ENCODE data around the gene NLGN2.

Gene NLGN2

DNA sequence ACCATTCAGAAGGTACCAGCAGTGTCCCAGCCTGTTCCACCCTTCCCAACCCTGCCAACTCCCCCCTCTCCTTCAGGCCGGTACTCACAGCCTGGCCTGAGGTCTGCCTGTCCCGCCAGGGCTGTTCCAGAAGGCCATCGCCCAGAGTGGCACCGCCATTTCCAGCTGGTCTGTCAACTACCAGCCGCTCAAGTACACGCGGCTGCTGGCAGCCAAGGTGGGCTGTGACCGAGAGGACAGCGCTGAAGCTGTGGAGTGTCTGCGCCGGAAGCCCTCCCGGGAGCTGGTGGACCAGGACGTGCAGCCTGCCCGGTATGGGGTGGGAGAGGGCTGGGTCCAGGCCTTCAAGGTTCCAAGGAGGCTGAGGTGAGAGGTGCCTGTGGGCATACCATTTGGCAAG is 7.2 kb downstream of the NLGN2 start:
- no peak for DNase-seq

DNA sequence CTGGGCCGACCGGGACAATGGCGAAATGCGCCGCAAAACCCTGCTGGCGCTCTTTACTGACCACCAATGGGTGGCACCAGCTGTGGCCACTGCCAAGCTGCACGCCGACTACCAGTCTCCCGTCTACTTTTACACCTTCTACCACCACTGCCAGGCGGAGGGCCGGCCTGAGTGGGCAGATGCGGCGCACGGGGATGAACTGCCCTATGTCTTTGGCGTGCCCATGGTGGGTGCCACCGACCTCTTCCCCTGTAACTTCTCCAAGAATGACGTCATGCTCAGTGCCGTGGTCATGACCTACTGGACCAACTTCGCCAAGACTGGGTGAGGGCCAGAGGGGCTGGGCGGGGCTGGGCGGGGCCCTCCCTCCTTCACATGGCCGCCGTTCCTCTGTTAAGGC is 8.1 kb downstream of the NLGN2 start:
- DNase-seq: no peak

DNA sequence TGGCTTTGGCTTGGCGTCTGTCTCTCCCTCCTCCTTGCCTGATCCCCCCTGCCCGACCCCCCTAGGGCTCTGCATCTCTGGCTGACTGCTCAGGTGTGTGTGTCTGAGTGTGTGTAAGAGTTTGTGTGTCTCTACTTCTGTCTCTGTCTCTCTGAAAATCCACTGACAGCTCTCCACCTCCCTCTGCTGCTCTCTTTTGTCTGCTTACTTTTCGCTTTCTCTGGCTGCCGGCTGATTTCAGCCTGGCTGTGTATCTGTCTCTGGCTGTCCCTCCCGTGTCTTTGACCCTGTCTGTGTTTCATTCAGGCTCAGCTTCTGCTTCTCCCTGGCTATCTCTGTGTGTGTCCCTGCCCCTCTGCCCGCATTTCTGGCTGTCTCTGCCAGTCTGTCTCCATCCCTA is 8.7 kb downstream of the NLGN2 start:
- DNase-seq: no peak

DNA sequence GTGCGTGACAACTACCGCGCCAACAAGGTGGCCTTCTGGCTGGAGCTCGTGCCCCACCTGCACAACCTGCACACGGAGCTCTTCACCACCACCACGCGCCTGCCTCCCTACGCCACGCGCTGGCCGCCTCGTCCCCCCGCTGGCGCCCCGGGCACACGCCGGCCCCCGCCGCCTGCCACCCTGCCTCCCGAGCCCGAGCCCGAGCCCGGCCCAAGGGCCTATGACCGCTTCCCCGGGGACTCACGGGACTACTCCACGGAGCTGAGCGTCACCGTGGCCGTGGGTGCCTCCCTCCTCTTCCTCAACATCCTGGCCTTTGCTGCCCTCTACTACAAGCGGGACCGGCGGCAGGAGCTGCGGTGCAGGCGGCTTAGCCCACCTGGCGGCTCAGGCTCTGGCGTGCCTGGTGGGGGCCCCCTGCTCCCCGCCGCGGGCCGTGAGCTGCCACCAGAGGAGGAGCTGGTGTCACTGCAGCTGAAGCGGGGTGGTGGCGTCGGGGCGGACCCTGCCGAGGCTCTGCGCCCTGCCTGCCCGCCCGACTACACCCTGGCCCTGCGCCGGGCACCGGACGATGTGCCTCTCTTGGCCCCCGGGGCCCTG is 9.5 kb downstream of the NLGN2 start:
- no peak for DNase-seq

DNA sequence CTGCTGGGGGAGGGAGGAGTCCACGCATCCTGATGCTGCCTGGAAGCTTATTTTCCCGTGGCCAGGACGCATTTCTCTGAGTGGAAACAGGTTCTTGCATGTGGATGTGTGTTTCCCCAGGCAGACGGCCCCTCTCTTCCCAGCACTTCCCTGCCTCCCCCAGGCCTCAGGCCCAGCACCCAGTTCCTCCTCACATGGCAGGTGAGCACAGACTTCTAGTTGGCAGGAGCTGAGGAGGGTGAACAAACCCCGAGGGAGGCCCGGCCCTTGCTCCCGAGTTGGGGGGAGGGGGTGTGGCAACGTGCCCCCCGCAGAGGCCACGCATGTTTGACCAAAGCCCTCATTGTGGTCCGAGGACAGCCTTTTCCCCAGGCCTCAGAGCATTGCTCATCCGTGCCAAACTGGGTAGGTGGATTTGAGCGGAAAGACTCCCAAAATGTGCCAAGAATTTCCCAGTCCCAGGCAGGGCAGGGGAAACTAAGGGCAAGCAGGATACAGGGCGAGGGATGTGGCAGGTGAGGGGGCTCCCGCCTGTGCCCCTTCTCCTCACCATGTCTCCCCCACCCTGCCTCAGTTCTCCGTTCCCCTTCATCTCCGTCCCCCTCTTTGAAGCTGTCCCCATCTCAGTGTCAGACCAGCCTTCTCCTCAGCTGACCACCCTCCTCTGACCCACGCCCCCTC is 11.0 kb downstream of the NLGN2 start:
- DNase-seq: no peak

DNA sequence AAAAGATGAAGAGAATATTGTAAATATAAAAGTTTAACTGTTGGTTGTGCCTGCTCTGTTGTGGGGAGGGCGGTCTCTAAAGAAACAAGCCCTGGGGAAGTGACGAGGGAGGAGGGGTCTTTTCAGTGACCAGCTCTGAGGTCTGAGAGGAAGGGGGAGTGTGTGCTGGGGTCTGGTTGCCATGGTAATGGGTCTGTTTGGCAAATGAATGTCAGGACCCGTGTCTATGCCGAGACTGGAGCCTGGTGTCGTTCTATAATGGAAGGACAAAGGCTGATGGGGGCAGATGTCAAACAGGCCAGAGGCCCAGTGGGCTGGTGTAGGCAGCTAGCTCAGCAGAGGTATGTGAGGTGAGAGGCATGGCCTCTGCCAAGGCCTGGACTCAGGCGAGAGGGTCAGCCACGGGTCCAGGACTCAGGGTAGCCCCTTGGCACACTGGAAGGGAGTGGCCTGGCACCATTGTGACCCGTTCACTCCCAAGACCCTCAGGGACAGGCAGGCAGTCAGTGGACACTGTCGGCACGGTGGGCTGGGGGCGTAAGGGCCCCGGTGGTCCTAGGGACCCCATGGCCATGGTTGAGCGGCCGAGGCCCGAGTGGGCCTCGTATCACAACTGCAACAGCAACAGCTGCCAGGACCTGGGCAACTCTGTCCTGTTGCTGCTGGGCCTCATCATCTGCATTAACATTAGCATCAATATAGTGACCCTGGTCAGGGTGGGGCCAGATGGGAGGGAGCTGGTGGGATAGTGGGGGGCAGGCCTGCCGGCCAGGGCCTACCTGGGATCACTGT is 12.4 kb downstream of the NLGN2 start, which contains the start of gene SPEM1:
Gene SPEM1, plus strand, starts transcription at position 506 of the 792 bp plus-strand sequence. Its CDS starts 61 bp downstream, at position 567.
- DNase-seq: no peak

DNA sequence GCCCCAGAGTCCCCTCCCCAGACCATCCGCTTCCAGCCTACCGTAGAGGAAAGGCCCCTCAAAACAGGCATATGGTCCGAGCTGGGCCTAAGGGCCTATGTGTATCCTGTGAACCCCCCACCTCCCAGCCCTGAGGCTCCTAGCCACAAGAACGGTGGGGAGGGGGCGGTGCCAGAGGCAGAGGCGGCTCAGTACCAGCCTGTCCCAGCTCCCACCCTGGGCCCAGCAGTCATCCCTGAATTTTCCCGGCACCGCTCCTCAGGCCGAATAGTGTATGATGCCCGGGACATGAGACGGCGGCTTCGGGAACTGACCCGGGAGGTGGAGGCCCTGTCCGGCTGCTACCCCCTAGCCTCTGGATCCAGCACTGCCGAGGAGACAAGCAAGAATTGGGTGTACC is 13.5 kb downstream of the NLGN2 start:
- no peak for DNase-seq

DNA sequence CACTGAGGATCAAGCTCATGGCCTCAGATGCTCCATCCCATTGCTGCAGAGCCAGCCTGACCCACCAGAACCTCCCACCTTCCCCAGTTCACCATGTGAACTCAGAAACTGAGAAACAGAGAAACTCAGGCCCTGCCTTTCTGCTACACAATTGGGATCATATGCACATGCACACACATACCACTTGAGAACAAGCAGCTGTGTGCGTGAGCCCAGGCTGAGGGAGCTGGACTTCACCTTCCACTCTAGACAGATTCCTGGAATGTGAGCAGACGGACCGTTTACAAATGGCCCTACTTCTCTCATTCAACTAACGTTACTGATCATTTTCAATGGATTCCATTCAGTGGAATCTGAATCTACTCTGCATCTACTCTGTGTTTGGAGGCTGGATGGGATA is 16.0 kb downstream of the NLGN2 start:
- DNase-seq: no peak

DNA sequence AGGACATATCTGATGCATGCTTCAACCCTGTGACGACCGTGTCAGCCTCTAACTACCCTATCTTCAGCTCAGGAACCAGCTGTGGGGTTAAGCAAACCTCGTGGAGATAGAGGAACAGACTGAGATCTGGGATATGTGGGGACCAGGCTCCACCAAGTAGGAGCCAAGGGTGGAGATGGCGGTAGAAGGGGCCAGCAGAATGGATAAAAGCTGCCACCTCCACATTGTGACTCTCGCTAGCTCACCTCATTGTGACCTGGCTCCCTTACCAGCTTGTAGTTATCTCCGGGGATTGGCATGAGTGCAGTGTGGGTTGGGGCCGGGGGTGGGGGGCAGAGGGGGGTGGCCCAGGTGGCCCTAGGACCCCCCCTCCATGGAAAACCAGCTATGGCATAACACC is 17.7 kb downstream of the NLGN2 start, which contains the start of gene SPEM2:
Gene SPEM2, plus strand, starts transcription at position 301 of the 400 bp plus-strand sequence. Its CDS starts 73 bp downstream, at position 374.
- no peak for DNase-seq

DNA sequence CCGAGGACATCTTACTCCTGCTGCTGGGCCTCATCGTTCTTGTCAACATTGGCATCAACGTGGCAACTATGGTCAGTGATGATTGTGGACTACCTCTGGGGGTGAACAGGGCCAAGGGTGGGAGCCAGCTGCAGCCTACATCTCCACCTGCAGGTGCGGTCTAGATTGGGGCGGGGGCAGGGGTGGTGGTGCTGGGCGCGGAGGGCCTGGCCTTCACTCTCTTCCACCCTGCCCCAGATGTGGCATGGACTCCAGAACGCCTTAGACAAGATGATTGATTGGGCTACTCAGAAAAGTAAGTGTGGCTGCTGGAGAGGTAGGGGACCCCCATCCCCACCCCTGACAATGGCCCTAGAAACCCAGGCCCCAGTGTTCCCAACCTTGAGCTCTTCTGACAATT is 18.1 kb downstream of the NLGN2 start:
- no peak for DNase-seq

DNA sequence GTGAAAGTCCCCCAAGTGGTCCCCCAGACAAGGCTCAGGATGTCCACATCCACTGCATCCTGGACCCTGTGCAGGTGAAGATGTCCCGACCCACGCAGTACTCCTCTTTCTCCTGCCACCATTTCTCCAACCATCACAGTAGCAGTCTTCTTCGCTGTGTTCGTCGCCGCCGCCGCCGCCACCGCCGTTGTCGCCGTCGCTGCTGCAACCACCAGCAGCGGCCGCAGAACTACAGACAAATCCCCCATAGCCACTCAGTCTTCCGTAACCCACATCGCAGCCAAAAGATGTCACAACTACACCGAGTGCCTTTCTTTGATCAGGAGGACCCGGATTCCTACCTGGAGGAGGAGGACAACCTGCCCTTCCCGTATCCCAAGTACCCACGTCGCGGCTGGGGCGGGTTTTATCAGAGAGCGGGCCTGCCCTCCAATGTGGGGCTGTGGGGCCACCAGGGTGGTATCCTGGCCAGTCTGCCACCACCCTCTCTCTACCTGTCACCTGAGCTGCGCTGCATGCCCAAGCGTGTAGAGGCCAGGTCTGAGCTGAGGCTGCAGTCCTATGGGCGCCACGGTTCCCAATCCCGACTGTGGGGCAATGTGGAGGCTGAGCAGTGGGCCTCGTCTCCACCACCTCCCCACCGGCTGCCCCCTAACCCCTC is 18.7 kb downstream of the NLGN2 start:
- DNase-seq: no peak

DNA sequence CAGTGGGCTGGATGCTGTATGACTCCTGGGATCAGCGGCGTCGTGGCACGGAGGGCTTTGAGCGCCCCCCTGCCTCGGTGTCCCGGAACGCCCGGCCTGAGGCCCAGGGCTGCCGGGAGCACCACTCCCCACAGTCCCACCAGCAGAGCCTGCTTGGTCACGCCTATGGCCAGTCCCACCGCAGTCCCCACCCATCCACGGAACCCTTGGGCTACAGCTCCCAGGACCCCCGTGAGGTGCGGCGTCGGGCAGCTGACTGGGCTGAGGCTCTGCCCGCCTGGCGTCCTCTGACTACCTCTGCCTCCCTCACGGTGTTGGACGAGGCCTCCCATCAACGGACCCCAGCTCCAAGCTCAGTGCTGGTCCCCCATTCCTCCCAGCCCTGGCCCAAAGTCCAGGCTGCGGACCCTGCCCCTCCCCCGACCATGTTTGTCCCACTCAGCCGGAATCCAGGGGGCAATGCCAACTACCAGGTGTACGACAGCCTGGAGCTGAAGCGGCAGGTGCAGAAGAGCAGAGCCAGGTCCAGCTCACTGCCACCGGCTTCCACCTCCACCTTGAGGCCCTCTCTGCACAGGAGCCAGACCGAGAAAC is 19.3 kb downstream of the NLGN2 start:
- no peak for DNase-seq

DNA sequence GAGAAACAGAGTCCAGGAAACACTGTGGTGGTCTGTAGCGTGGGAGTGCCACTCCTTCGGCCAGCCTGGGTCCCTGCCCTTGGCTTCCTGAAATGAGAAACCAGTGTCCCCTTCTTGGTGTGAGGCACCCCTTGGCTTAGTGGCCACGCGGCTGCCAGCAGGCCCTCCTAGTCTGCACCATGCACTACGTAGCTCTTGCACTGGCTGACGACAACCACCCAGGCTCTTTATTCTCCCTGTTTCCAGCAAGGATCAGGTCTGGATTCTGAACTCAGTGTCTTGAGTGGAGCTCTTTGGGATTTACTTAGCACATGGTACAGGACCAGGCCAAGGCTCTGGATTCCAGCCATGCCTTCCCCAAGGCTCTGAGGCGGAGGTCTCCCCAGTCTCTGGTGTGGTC is 19.9 kb downstream of the NLGN2 start:
- no peak for DNase-seq

DNA sequence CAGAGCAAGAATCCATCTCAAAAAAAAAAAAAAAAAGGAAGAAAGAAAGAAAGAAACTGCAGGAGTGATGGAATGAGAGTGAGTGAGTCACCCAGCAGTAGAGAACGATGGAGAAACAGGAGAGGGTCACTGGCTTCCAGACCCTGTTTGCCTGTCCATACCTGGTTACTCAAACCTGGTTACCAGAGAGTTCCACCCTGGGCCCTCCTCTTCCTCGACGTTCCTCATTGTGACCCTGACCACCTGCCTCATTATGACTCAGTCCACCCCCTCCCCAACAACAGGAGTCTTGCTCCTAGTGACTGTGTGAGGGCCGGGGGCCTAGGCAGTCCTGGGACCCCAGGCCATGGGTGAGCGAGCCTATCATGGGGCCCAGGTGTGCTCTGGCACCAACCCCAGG is 20.9 kb downstream of the NLGN2 start, which contains the start of gene SPEM3:
Gene SPEM3, plus strand, starts transcription at position 301 of the 400 bp plus-strand sequence. Its CDS starts 46 bp downstream, at position 347.
- DNase-seq: no peak

DNA sequence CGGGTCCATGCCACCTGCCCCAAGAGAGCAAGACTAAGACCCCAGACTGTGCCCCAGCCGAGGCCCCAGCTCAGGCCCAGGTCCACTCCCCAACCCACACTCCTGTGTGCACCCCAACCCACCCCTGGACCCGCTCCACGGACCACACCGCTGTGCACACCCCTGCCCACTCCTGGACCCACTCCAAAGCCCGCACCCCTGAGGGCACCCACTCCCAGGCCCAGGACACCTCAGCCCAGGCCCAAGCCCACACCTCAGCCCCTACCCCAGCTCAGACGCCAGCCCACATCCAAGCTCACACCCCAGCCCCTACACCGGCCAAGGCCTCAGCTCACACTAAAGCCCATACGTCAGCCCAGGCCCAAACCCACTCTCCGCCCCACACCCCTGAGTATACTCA is 22.1 kb downstream of the NLGN2 start:
- DNase-seq: no peak

DNA sequence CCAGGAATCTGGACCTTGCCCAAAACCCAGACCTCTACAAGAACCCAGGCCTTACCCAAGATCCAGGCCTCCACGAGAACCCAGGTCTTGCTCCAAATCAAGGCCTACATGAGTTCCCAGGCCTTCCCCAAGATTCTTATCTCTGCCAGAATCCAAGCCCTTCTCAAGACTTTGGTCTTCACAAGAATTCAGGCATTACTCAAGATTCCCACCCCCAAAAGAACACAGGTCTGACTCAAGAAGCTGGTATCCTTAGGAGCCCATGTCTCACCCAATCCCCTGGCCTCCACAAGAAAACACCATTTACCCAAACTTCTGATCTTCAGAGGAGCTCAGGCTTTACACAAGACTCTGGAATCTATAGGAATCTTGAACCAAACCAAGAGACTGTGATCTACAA is 23.6 kb downstream of the NLGN2 start:
- DNase-seq: no peak

DNA sequence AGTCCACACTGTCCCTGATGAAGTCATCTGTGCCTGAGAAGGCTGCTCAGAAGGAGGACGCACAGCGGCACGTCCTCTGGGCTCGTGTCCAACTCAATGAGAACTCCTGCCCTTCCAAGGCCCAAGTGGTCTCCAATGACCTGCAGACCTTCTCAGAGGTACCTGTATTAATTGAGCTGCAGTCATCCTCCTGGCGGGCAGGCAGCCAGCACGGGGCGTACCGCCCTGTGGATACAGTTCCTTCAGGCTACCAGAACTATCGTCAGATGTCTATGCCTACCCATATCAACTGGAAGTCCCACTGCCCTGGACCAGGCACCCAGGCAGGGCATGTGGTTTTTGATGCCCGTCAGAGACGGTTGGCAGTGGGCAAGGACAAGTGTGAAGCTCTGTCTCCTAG is 24.7 kb downstream of the NLGN2 start:
- DNase-seq: no peak

DNA sequence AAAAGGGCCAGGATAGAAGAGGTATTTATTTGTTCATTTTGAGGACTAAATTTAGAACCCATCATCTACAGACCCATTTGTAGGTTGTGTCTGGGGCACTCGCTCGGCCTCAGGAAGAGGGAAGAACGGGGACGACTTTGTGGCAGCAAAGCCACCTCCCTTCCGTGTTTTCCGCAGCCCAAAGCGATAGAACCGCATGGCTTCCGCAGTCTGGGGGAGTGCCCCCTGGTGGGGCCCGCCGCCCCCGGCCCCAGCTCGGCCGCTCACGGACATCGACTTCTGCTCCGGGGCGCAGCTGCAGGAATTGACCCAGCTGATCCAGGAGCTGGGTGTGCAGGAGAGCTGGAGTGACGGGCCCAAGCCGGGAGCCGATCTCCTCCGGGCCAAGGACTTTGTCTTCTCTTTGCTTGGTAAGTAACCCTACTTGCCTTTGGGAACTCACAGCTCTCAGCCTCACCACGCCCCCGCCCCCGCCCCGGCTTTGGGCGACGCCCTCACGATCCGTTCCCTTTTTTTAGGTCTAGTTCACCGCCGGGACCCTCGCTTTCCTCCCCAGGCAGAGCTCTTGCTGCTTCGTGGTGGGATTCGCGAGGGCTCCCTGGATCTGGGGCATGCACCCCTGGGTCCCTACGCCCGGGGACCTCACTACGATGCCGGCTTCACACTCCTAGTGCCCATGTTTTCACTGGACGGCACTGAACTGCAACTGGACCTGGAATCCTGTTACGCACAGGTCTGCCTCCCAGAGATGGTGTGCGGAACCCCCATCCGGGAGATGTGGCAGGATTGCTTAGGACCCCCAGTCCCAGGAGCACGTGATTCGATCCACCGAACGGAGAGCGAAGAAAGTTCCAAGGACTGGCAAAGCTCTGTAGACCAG is 28.3 kb downstream of the NLGN2 start:
- DNase-seq: no peak

DNA sequence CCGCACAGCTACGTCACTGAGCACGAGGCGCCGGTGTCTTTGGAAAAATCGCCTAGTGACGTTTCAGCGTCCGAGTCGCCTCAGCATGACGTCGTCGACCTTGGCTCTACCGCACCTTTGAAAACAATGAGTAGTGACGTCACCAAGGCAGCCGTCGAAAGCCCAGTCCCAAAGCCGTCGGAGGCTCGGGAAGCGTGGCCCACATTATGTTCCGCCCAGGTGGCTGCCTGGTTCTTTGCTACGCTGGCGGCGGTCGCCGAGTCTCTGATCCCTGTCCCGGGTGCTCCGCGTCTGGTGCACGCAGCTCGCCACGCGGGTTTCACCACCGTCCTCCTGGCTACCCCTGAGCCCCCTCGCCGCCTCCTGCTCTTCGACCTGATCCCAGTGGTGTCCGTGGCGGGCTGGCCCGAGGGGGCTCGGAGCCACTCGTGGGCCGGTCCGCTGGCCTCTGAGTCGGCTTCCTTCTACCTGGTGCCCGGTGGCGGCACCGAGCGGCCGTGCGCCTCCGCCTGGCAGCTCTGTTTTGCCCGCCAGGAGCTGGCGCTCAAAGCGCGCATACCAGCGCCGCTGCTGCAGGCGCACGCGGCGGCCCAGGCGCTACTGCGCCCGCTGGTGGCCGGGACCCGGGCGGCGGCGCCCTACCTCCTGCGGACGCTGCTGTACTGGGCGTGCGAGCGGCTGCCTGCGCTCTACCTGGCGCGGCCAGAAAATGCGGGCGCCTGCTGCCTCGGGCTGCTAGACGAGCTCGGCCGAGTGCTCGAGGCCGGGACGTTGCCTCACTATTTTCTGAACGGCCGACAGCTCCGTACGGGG is 29.1 kb downstream of the NLGN2 start:
- DNase-seq: peak; percentile 84

DNA sequence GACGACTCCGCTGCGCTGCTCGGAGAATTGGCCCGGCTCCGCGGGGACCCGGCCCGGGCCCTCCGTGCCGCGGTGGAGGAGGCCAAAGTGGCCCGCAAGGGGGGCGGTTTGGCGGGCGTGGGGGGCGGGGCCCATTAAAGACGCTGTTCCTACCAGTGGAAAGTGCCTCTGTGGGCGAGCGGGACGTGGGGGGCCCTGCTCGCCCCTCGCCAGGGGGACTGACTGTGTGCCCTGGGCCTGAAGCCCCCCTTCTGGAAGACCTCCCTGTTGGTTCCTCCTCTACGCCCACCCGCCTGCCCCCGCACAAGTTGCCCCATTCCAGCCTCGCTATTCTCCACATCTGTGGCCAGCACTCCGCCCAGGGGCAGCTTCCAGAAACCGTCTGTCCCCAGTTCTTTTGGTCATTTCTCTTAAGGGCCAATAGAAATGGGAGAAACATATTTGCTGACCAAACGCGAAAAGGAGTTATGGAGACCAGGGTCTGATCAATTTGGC is 29.8 kb downstream of the NLGN2 start:
- DNase-seq: no peak

Measured in midbrain (tissue), 1 donor.